ENCODE results near the gene ARSI.
A peak's percentile ranks its signal among the peaks of the same experiment; 100 is the strongest.
"Not testable (repeated sequence)": the region's sequence is repeated elsewhere in the genome, so short reads cannot be mapped to it uniquely, and the experiment has no call there.

The ARSI gene

GRCh38 chr5:150265870-150266383 lies 36.8 kb downstream of the ARSI start:
- no peak for DNase-seq

- DNase-seq: no peak
Observed at GRCh38 chr5:150264667-150265603, 37.8 kb downstream of the ARSI start.

- peak; percentile 26 to 68 for DNase-seq
Observed at GRCh38 chr5:150263801-150264621, 38.7 kb downstream of the ARSI start.

- DNase-seq: no peak
Observed at GRCh38 chr5:150263375-150263775, 39.3 kb downstream of the ARSI start.

GRCh38 chr5:150262502-150262901 lies 40.2 kb downstream of the ARSI start:
- no peak for DNase-seq

GRCh38 chr5:150261231-150261630 lies 41.5 kb downstream of the ARSI start:
- no peak for DNase-seq

- DNase-seq: no peak
Observed at GRCh38 chr5:150258130-150258529, 44.6 kb downstream of the ARSI start.

GRCh38 chr5:150257424-150257823 lies 45.3 kb downstream of the ARSI start:
- no peak for DNase-seq

GRCh38 chr5:150256410-150257064 lies 46.2 kb downstream of the ARSI start:
- no peak for DNase-seq

- no peak for DNase-seq
Observed at GRCh38 chr5:150255659-150256409, 46.9 kb downstream of the ARSI start.

- DNase-seq: no peak
Observed at GRCh38 chr5:150254774-150255173, 47.9 kb downstream of the ARSI start.

GRCh38 chr5:150254363-150254762 lies 48.3 kb downstream of the ARSI start:
- no peak for DNase-seq

- DNase-seq: no peak
Observed at GRCh38 chr5:150253416-150254208, 49.1 kb downstream of the ARSI start.

GRCh38 chr5:150252489-150252888 lies 50.2 kb downstream of the ARSI start:
- DNase-seq: no peak

- DNase-seq: no peak
Observed at GRCh38 chr5:150251504-150251903, 51.2 kb downstream of the ARSI start.

GRCh38 chr5:150249744-150250143 lies 53.0 kb downstream of the ARSI start:
- no peak for DNase-seq

GRCh38 chr5:150248946-150249345 lies 53.8 kb downstream of the ARSI start:
- DNase-seq: no peak

- DNase-seq: not testable (repeated sequence)
Observed at GRCh38 chr5:150248493-150248892, 54.2 kb downstream of the ARSI start.

GRCh38 chr5:150247726-150248125 lies 55.0 kb downstream of the ARSI start:
- DNase-seq: no peak

GRCh38 chr5:150246835-150247234 lies 55.9 kb downstream of the ARSI start:
- no peak for DNase-seq

- no peak for DNase-seq
Observed at GRCh38 chr5:150246429-150246828, 56.3 kb downstream of the ARSI start.

Measured in NCI-H446 (cell line).